Vagina (tissue), 2 donors: Measurements from ENCODE around the gene FXYD6.

ENCODE experiments used
- CTCF ChIP-seq, 3 experiments: fragments of 450-650 bp in 2 of 3; fragments of 200-600 bp in 1 of 3; sonication (generic) in 1 of 3; IDR thresholded peaks; one replicate each; pipeline ENCODE4 v1.5.1; 2017 to 2019; ENCODE audit warnings: antibody characterized with exemption in 3 of 3, mild to moderate bottlenecking in 2 of 3, moderate library complexity in 2 of 3
- POLR2A ChIP-seq, 2 donors: fragments of 450-650 bp; IDR thresholded peaks; one replicate each; pipeline ENCODE4 v1.6.1; 2017; ENCODE audit warnings: antibody characterized with exemption in 2 of 2, mild to moderate bottlenecking in 2 of 2, moderate library complexity in 2 of 2

GRCh38 chr11:117909611-117910382, 33.3 kb upstream of the FXYD6 start:
- TF ChIP-seq POLR2A (IDR thresholded peaks at IDR 0.05) (no peak), CTCF (IDR thresholded peaks at IDR 0.05) (no peak)
